T follicular helper cell (primary cell): Measurements from ENCODE around the gene STX11.
"Not testable (repeated sequence)": the region's sequence is repeated elsewhere in the genome, so short reads cannot be mapped to it uniquely, and the experiment has no call there.

ENCODE experiments used
- DNase-seq: peaks from one replicate; pipeline ENCODE4 v3.0.0-alpha.2; 2020; ENCODE audit warnings: low read depth
- total RNA-seq, 2 experiments: gene quantifications; one replicate each; lab custom pipeline; 2026; lab: John Stamatoyannopoulos, UW

The STX11 gene
- total RNA-seq = 40.0 to 111 reads per million in 2 experiments

- DNase-seq = peak; percentile 41
Observed at GRCh38 chr6:144149894-144150709, at the start of gene STX11. STX11 (plus strand) TSS chr6:144150517; CDS start chr6:144186628, 36,111 bp downstream.

GRCh38 chr6:144103026-144103563 lies 47.2 kb upstream of the STX11 start:
- DNase-seq = no peak

- no peak for DNase-seq
Observed at GRCh38 chr6:144104488-144104887, 45.8 kb upstream of the STX11 start.

DNA sequence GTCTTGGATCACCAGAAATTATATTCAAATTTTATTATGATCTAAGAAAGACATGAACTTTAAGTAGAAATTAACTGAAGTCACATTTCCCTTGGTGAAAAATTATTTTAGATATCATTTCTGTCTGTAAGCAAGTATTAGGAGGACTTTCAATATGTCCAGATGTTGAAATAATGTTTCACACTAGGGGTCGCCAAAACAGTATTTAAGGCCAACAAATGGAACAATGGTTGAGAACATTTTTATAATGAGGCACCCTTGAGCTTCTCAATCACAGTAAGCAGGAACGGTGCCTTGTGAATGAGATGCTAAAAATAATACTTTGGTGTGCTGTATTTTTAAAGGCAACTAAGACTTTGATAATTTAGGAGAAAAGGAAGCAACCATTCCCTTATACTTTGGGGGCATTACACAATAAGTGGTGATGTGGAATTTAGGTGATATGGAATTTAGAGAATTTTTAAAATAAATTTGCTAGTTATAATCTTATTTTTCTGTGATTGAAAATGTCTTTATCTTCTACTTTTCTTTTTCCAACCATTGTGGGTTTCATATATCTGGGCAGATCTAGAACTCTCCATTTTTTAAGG lies 45.3 kb upstream of the STX11 start:
- DNase-seq = peak; percentile 14

DNA sequence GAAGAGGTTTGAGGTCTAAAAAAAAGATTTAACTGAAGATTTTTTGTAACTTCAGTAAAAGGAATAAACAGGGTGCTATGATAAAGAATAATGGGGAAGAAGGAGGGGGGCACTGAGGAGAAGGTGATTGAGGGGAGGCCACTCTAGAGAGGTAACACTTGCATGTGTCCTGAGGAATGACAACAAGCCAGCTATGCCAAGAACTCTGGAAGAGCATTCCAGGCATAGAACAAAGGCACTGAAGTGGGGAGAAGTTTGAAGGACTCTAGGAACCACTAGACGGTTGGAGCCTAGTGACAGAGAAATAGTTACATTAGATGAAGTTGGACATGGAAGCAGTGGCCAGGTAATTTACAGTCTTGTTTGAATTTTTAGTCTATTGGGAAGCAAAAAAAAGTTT lies 44.1 kb upstream of the STX11 start:
- DNase-seq = no peak

DNA sequence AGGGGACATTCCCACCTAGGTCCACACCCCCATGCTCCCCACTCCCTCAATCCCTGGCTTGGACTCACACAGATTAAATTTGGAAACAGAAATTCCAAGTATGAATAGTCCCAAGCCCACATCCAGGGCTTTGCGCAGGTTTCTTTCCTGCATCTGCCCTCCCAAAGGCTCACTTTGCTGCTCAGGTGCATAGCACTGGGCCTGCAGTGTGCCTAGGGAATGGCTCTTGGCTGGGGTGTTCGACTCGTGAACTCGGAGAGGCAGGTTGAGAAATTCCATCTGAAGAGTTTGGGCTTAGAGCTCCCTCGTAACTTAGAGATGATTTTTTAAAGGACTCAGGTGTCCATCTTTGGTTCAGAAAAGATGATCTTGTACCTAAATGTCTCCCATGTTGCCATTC lies 40.1 kb upstream of the STX11 start:
- no peak for DNase-seq

DNA sequence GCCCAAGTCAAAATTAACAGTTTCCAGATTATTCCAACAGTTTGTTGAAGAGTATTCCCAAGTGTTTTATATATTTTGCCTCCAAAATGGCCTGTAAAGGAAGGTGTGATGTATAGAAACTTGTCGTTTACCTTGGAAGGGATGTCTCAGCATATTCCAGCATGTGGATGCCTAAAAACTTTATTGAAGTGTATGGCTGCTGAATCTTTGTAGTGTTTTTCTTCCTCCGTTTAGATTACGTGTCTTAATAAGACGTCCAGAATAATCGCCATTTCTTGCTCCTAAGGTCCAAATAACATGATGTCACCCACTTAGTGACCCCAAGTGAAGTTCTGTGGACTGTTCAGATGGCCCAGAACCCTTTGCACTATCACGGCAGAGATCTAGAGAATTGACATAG lies 37.0 kb upstream of the STX11 start:
- no peak for DNase-seq

DNA sequence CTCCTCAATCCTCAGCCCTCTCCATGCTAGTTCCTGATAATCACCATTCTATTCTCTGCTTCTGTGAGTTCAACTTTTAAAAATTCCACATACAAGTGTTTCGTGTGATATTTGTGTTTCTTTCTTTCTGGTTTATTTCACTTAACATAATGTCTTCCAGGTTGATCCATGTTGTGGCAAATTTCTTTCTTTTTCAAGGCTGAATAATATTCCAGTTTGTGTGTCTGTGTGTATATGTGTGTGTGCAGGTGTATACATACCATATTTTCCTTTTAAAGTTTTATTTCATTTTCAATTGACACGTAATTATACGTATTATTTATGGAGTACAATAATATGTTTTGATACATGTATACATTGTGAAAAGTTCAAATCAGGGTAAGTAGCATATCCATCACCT lies 35.1 kb upstream of the STX11 start:
- no peak for DNase-seq

- DNase-seq = no peak
Observed at GRCh38 chr6:144119376-144119775, 30.9 kb upstream of the STX11 start.

- no peak for DNase-seq
Observed at GRCh38 chr6:144122861-144123260, 27.5 kb upstream of the STX11 start.

DNA sequence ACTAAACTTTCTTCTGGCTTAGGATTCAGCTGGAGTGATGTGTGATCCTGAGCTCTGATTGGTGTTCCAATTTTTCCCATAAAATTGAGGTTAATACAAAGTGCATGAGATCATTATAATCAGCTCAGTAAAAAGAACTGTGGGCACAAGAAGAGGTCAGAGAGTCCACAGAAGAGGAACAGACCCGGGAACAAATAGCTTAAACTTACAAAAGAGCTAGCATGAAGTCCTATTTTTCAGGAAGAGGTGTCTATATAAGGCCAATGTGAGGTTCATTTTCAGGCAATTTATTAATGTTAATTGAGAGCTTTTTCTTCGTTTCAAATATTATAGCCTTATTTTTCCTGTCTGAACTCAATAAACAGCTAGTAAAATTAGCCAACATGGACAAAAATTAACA lies 26.9 kb upstream of the STX11 start:
- DNase-seq = no peak

DNA sequence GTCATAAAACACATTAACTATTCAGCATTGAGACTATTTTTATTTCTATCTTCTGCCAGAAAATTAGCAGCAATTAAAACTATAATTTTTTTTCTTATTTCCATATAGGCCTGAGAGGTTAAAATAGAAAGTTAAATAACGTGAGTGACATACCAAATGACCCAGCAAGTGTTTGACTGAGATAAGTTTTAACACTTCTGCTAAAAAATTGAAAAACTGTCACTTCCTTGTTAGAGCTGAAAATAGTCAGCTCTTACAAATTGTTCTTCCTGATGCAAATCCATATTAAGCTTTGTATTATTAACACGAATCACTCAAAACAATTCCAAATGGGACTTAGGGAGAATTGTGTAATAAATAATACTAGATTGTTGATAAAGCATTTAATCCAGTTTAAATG lies 26.5 kb upstream of the STX11 start:
- no peak for DNase-seq

- no peak for DNase-seq
Observed at GRCh38 chr6:144127097-144127496, 23.2 kb upstream of the STX11 start.

- no peak for DNase-seq
Observed at GRCh38 chr6:144129469-144129868, 20.8 kb upstream of the STX11 start.

DNA sequence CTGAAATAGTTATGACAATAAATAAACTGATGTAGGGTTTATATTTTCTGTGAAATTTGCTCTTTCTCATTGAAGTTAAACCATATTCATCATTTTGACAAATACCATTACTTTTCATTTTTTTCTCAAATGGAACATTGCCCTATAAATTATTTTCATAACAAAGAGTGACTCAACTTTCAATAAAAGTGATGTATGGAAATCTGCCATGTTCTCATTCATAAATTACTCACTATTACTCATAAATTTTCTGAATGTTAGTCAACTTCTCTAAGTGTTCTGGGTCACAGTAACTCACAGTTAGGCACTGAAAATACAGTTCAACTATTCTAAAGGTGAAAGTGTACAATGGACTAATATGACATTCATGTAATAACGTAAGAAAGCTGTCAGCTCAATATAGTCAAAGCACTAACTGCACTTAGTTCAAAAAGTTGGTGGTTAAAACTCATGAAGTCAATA lies 19.0 kb upstream of the STX11 start:
- DNase-seq = no peak

- not testable (repeated sequence) for DNase-seq
Observed at GRCh38 chr6:144132167-144132690, 18.1 kb upstream of the STX11 start.

DNA sequence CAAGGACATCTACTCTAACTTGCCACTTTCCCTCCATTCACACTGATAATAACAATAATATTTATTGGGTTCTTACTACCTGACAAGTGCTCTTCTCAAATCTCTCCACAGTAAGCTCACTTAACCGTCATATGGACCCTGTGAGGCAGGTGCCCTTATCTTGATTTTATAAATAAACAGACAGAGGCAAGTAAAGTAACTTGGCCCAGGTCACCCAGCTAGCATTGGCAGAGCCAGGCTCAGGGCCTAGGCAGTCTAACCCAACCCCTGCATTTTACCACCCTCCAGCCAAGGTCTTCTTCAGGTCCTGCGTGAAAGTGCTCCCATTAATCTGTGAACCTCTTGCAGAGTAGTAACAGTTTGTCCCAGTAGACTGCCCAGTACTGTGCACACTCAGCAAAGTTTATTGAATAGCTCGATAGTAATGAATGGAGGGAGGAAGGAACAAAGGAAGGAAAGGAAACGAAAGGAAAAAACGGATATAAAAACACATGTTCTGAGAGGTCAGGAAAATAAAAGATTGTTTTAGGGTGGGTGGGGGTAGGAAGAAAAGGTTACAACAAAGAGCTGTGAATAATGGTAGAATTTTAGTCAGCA lies 17.0 kb upstream of the STX11 start:
- DNase-seq = no peak

DNA sequence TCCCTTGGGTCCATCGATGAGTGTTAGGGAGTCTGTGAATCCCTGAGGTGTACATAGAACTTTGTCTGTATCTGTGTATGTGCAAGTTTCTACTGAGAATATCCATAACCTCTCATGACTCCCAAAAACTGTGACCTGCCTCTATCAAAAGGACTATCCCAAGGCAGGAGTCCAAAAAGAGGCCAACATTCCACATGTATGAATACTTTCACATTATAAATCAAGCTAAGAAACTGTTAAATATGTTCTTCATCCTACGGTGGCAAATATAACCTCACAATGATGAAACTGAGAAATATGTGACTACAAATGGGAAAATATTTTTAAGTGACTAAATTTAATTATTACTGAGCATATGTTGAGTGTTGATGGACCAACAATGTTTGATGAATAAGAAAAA lies 16.1 kb upstream of the STX11 start:
- no peak for DNase-seq

GRCh38 chr6:144134737-144135136 lies 15.6 kb upstream of the STX11 start:
- no peak for DNase-seq

DNA sequence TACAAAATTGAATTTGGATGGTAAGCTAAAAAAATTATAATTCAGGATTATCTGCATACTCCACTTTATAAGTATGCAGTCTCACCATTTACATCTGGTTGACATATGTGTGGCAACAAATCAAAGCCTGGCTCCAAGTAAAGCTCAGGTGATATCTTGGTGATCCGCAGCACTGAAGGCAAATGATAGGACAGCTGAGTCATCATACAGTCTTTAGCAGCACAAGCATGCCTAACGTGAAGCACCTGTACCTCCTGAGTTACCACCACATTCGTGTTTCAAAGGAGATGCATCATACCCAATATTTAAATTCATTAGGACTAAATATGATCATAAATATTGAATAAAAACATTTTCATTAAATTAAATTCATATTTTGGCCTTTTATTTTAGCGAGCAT lies 11.8 kb upstream of the STX11 start:
- DNase-seq = no peak

DNA sequence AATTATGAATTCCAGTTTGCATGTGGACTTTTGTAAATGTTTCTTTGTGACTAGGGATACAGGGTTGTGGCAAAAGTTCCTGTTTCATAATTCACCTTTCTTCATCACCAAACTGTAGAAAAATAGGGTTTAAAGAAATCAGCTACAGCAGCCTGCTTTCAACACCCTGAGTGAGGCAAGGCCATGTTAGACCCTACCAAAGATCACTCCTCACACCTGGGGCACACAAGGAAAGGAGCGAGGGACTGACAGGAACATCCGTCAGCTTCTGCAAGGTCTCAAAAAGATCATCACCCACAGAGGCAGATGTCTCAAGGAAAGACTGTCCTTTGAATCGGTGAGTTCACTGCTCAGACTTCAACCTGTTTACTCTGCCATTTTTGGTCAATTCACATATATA lies 10.5 kb upstream of the STX11 start:
- DNase-seq = no peak

- no peak for DNase-seq
Observed at GRCh38 chr6:144140867-144141266, 9.4 kb upstream of the STX11 start.

GRCh38 chr6:144141470-144141869 lies 8.8 kb upstream of the STX11 start:
- no peak for DNase-seq
